ENCODE data around the gene FRY.
"Not testable (repeated sequence)": the region's sequence is repeated elsewhere in the genome, so short reads cannot be mapped to it uniquely, and the experiment has no call there.

The FRY gene

GRCh38 chr13:32044446-32044845 is 12.9 kb downstream of the FRY start:
- no peak for DNase-seq

- DNase-seq = no peak
Observed at GRCh38 chr13:32045537-32045936, 14.0 kb downstream of the FRY start.

- no peak for DNase-seq
Observed at GRCh38 chr13:32045982-32046785, 14.6 kb downstream of the FRY start.

- DNase-seq = no peak
Observed at GRCh38 chr13:32047088-32047487, 15.5 kb downstream of the FRY start.

- DNase-seq = no peak
Observed at GRCh38 chr13:32047793-32048192, 16.2 kb downstream of the FRY start.

- no peak for DNase-seq
Observed at GRCh38 chr13:32048816-32049215, 17.2 kb downstream of the FRY start.

GRCh38 chr13:32051156-32051555 is 19.6 kb downstream of the FRY start:
- no peak for DNase-seq

GRCh38 chr13:32056316-32056715 is 24.7 kb downstream of the FRY start:
- no peak for DNase-seq

GRCh38 chr13:32057325-32057724 is 25.8 kb downstream of the FRY start:
- not testable (repeated sequence) for DNase-seq

GRCh38 chr13:32059511-32059984 is 28.0 kb downstream of the FRY start:
- DNase-seq = no peak

- DNase-seq = no peak
Observed at GRCh38 chr13:32060401-32060878, 28.9 kb downstream of the FRY start.

- no peak for DNase-seq
Observed at GRCh38 chr13:32063619-32064233, 32.2 kb downstream of the FRY start.

- DNase-seq = no peak
Observed at GRCh38 chr13:32067149-32067961, 35.8 kb downstream of the FRY start.

GRCh38 chr13:32068255-32068654 is 36.7 kb downstream of the FRY start:
- DNase-seq = no peak

- no peak for DNase-seq
Observed at GRCh38 chr13:32073180-32073864, 41.7 kb downstream of the FRY start.

GRCh38 chr13:32075170-32075851 is 43.7 kb downstream of the FRY start:
- DNase-seq = no peak

- DNase-seq = no peak
Observed at GRCh38 chr13:32079587-32079986, 48.0 kb downstream of the FRY start.

- no peak for DNase-seq
Observed at GRCh38 chr13:32080328-32080744, 48.8 kb downstream of the FRY start.

- DNase-seq = no peak
Observed at GRCh38 chr13:32081591-32081990, 50.0 kb downstream of the FRY start.

- DNase-seq = no peak
Observed at GRCh38 chr13:32086366-32086765, 54.8 kb downstream of the FRY start.

GRCh38 chr13:32086791-32087441 is 55.3 kb downstream of the FRY start:
- no peak for DNase-seq

All from cortex of kidney (tissue), 1 donor.